Transverse colon (tissue), 4 donors: ENCODE data around the gene ZNF784. TPM values are rescaled to one million over a fixed set of nuclear protein-coding genes. Genes with fewer than 3 reads are reported as not detected.

Experiments used
- DNase-seq: peaks from one replicate; pipeline ENCODE4 v3.0.0-alpha.2; 2019
- H3K27ac ChIP-seq, 4 donors: fragments of 200-600 bp; sonication (generic); 2 replicates each; pipeline ENCODE4 v1.5.1; 2016 to 2018; ENCODE audit warnings: inconsistent platforms in 4 of 4
- H3K27me3 ChIP-seq: fragments of 200-600 bp; sonication (generic); 2 replicates; pipeline ENCODE4 v1.5.1; 2017; ENCODE audit warnings: inconsistent platforms
- H3K36me3 ChIP-seq, 4 donors: fragments of 200-600 bp; sonication (generic); 2 replicates each; pipeline ENCODE4 v1.5.1; 2017 to 2019; ENCODE audit warnings: inconsistent platforms in 4 of 4
- H3K4me1 ChIP-seq, 4 donors: fragments of 200-600 bp; sonication (generic); 2 replicates each; pipeline ENCODE4 v1.5.1; 2017 to 2020; ENCODE audit warnings: inconsistent platforms in 4 of 4
- H3K4me3 ChIP-seq, 4 donors: fragments of 200-600 bp; sonication (generic); 1 replicate in 1 of 4; 2 replicates in 3 of 4; pipeline versions ENCODE4 v1.5.1 to v1.6.1; 2017 to 2019; ENCODE audit warnings: inconsistent platforms in 4 of 4
- H3K9me3 ChIP-seq, 2 donors: fragments of 200-600 bp; sonication (generic); 2 replicates each; pipeline ENCODE4 v1.5.1; 2017 to 2019; ENCODE audit warnings: inconsistent platforms in 2 of 2
- CTCF ChIP-seq, 5 experiments: fragments of 200-600 bp in 3 of 5; fragments of 450-650 bp in 2 of 5; sonication (generic) in 3 of 5; IDR thresholded peaks; 1 replicate in 2 of 5; 2 replicates in 3 of 5; pipeline ENCODE4 v1.5.1; 2016 to 2017; ENCODE audit warnings: antibody characterized with exemption in 5 of 5, inconsistent platforms in 3 of 5, mild to moderate bottlenecking in 2 of 5, moderate library complexity in 1 of 5
- EP300 ChIP-seq: sonication (generic); formaldehyde crosslinking; IDR thresholded peaks from one replicate; pipeline ENCODE4 v1.6.1; 2017; ENCODE audit warnings: antibody characterized with exemption, low read depth
- POLR2A ChIP-seq: fragments of 450-650 bp; IDR thresholded peaks from one replicate; pipeline ENCODE4 v1.6.1; 2016; ENCODE audit warnings: antibody characterized with exemption, mild to moderate bottlenecking, moderate library complexity
- POLR2AphosphoS5 ChIP-seq, 3 donors: sonication (generic); formaldehyde crosslinking; IDR thresholded peaks; one replicate each; pipeline ENCODE4 v1.6.1; 2016; ENCODE audit warnings: antibody characterized with exemption in 3 of 3
- WGBS, 2 donors: methylation state at CpG; one replicate each; pipeline ENCODE4 v1.1.5; 2018; ENCODE audit warnings: low coverage in 1 of 2; 5-methylcytosine and 5-hydroxymethylcytosine counted together
- in situ Hi-C, 4 donors: fragments of 200-750 bp; cut with MboI; loops; one replicate each; pipeline versions ENCODE4 v1.15.0 to v1.15.1; 2017; ENCODE audit warnings: low sequenced_read_pairs in 3 of 4, low pct_ligation_motif_present in 1 of 4, low pct_unique_long_range_greater_than_20kb in 1 of 4
- intact Hi-C: fragments of 100-400 bp; cut with DNase I; formaldehyde crosslinking; loops from one replicate; pipeline ENCODE4 v1.15.1; 2023; ENCODE audit warnings: low total_unique reads
- total RNA-seq, 4 donors: library from RNA; depleted of rRNA; stranded (reverse); fragments of >200 nt; gene quantifications; one replicate each; pipeline ENCODE4 v1.1.0, GENCODE V29; 2016

Gene ZNF784
- total RNA-seq, 4 donors from 2014 or later, result 11.1 to 27.7 (median 14.5) TPM

GRCh38 chr19:55621673-55622231 lies 2.6 kb downstream of the ZNF784 start:
- Histone ChIP-seq H3K36me3 (peaks cover 0 to 10% (median 3%) of the 10 kb centered on the region in 4 donors), H3K27ac (no peak overlapping the region), H3K27me3 (no peaks in the 10 kb centered on the region), H3K4me3 (no peak overlapping the region), H3K9me3 (no peaks in the 10 kb centered on the region), H3K4me1 (peaks cover 0 to 14% (median 6%) of the 10 kb centered on the region in 4 donors)
- in situ Hi-C loops (loop anchor here in 1 of 4 donors (10.0 kb wide), 1 partner anchor 107 kb away; no protein-coding TSS in a partner anchor), intact Hi-C loops (no loop called here)
- DNase-seq, result no peak
- no peak for TF ChIP-seq CTCF (IDR thresholded peaks at IDR 0.05)
- no peak for TF ChIP-seq POLR2AphosphoS5 (IDR thresholded peaks at IDR 0.05)
- TF ChIP-seq EP300, result no peak
- no peak for TF ChIP-seq POLR2A
- 95% methylated on average over 52 of the region's 55 CpGs; no CpG with 5 or more reads in 1 of the 2 donors for WGBS, 2 donors

GRCh38 chr19:55621205-55621672 lies 3.1 kb downstream of the ZNF784 start:
- no peak for DNase-seq
- Histone ChIP-seq H3K27ac (no peak overlapping the region), H3K9me3 (no peaks in the 10 kb centered on the region), H3K4me3 (no peak overlapping the region), H3K36me3 (peaks cover 0 to 12% (median 5%) of the 10 kb centered on the region in 4 donors), H3K27me3 (no peaks in the 10 kb centered on the region), H3K4me1 (peaks cover 0 to 14% (median 6%) of the 10 kb centered on the region in 4 donors)
- 80% methylated on average over 9 of the region's 9 CpGs; no CpG with 5 or more reads in 1 of the 2 donors for WGBS, 2 donors
- TF ChIP-seq POLR2A, result no peak
- TF ChIP-seq POLR2AphosphoS5 (IDR thresholded peaks at IDR 0.05), result no peak
- no peak for TF ChIP-seq EP300
- TF ChIP-seq CTCF (IDR thresholded peaks at IDR 0.05), result no peak
- in situ Hi-C loops (loop anchor here in 1 of 4 donors (10.0 kb wide), 1 partner anchor 106 kb away; no protein-coding TSS in a partner anchor), intact Hi-C loops (no loop called here)

DNA sequence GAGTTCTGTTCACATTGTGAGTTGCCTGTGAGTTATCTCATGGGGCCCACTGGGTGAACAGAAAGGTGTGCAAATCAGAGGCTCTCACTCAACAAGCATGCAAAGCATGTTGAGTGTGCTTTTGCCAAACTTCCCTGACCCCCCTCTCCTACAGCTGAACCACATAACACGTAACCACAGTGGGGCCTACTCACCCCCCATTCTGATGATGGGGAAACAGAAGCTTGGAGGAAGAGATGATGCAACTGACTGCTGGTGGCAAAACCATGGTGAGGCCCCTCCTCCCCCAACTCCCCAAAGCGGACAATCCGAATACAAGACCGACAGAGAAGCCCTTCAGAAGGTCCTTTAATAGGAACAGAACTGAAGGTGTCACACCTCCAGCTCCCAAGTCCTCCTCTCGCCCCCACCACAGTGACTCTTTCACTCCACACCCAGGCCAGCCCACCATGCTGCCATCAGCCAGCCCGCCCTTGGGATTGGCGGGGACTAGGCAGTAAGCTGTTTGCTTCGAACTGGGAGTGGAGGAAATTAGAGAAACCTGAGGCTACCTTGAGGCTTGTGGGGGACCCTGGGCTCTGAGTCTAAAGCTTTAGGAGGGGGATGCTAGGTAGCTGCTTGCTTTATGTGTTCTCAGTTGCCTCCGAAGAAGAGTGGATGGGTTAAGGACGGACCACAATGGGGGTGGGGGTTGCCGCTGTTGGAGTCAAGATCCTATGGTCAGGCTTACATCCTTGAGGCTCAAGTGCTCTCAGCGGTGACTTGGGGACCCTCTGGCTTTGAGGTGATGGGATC lies 3.8 kb downstream of the ZNF784 start:
- intact Hi-C loops, result no loop called here
- peaks cover 0 to 16% (median 8%) of the 10 kb centered on the region in 4 donors for H3K36me3 ChIP-seq
- in situ Hi-C loops, result loop anchor here in 1 of 4 donors (10.0 kb wide), 1 partner anchor 106 kb away; no protein-coding TSS in a partner anchor
- no peak overlapping the region for H3K4me3 ChIP-seq
- TF ChIP-seq CTCF (IDR thresholded peaks at IDR 0.05), result no peak
- no peak for TF ChIP-seq POLR2A
- no peak for TF ChIP-seq EP300
- no peak for TF ChIP-seq POLR2AphosphoS5 (IDR thresholded peaks at IDR 0.05)
- H3K27ac ChIP-seq, result no peak overlapping the region
- no peak for DNase-seq
- H3K27me3 ChIP-seq, result no peaks in the 10 kb centered on the region
- WGBS, 2 donors, result 89% methylated on average over 12 of the region's 12 CpGs; no CpG with 5 or more reads in 1 of the 2 donors
- no peaks in the 10 kb centered on the region for H3K9me3 ChIP-seq
- peaks cover 0 to 14% (median 6%) of the 10 kb centered on the region in 4 donors for H3K4me1 ChIP-seq

DNA sequence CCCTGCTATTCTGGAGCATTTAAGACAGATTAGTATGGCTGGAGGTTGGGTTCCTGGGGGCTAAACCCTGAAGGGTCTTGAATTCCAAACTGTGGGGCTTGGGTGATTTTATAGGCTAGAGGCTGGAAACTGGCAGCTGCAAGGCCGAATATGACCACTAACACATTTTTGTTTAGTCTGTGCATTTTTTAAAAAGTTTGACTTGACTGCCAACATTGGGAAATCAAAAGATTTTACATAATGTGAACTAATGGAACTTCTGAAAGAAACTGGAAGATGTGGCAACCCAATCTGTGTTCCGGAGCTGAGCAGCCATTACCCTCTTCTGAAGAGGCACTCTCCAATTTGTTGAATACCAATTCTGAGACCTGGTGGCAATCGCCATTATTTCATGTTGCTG lies 5.1 kb downstream of the ZNF784 start:
- peaks cover 0 to 22% (median 10%) of the 10 kb centered on the region in 4 donors for H3K36me3 ChIP-seq

More for the DNA sequence above, 5.1 kb downstream of the ZNF784 start:
- 67 to 83% methylated on average over 1 to 3 of the region's 3 CpGs for WGBS, 2 donors
- H3K27ac ChIP-seq, result no peak overlapping the region
- TF ChIP-seq POLR2AphosphoS5 (IDR thresholded peaks at IDR 0.05) (no peak), POLR2A (no peak), EP300 (no peak), CTCF (IDR thresholded peaks at IDR 0.05) (no peak)
- no peaks in the 10 kb centered on the region for H3K9me3 ChIP-seq
- intact Hi-C loops (loop anchor here (10.0 kb wide), 1 partner anchor 104 kb away; no protein-coding TSS in a partner anchor), in situ Hi-C loops (no loop called here)
- H3K4me1 ChIP-seq, result peaks cover 0 to 8% (median 3%) of the 10 kb centered on the region in 4 donors
- no peaks in the 10 kb centered on the region for H3K27me3 ChIP-seq
- DNase-seq, result no peak
- H3K4me3 ChIP-seq, result no peak overlapping the region
